ENCODE measurements around the gene PCGF6. TPM values are rescaled to one million over a fixed set of nuclear protein-coding genes. Genes with fewer than 3 reads are reported as not detected.
"Not testable (repeated sequence)": the region's sequence is repeated elsewhere in the genome, so short reads cannot be mapped to it uniquely, and the experiment has no call there.

PCGF6 gene
- 22.6 and 37.2 TPM in 2 replicates for total RNA-seq (2014; rRNA removed; shearing (Covaris generic))

GRCh38 chr10:103350517-103351260 lies at the start of gene PCGF6:
Gene PCGF6 (minus strand): TSS chr10:103351140. CDS start chr10:103351066, 74 bp downstream.
- DNase-seq (ENCODE audit: low spot score) = peak; percentile 84
- in situ Hi-C loops (cut with HindIII; ENCODE audit: low sequenced_read_pairs) = no loop called here

GRCh38 chr10:103397191-103397825 lies 46.4 kb upstream of the PCGF6 start:
- no peak for DNase-seq (ENCODE audit: low spot score)
- in situ Hi-C loops (cut with HindIII; ENCODE audit: low sequenced_read_pairs) = no loop called here

GRCh38 chr10:103396789-103397087 lies 45.8 kb upstream of the PCGF6 start:
- no peak for DNase-seq (ENCODE audit: low spot score)
- in situ Hi-C loops (cut with HindIII; ENCODE audit: low sequenced_read_pairs) = no loop called here

- in situ Hi-C loops (cut with HindIII; ENCODE audit: low sequenced_read_pairs) = no loop called here
- peak; percentile 99 for DNase-seq (ENCODE audit: low spot score)
Measured at GRCh38 chr10:103396067-103396788, 45.3 kb upstream of the PCGF6 start, which contains the start of the genes ATP5MK and PDCD11. Gene ATP5MK (minus strand): TSS chr10:103396475. CDS start chr10:103392457, 4,018 bp downstream. Gene PDCD11 (plus strand): TSS chr10:103396626. CDS start chr10:103398427, 1,801 bp downstream.

- in situ Hi-C loops (cut with HindIII; ENCODE audit: low sequenced_read_pairs) = no loop called here
- peak; percentile 12 for DNase-seq (ENCODE audit: low spot score)
Measured at GRCh38 chr10:103395754-103396066, 44.8 kb upstream of the PCGF6 start.

GRCh38 chr10:103394180-103394579 lies 43.2 kb upstream of the PCGF6 start:
- DNase-seq (ENCODE audit: low spot score) = no peak
- in situ Hi-C loops (cut with HindIII; ENCODE audit: low sequenced_read_pairs) = no loop called here

GRCh38 chr10:103382769-103383168 lies 31.8 kb upstream of the PCGF6 start:
- DNase-seq (ENCODE audit: low spot score) = no peak
- in situ Hi-C loops (cut with HindIII; ENCODE audit: low sequenced_read_pairs) = no loop called here

GRCh38 chr10:103374263-103374662 lies 23.3 kb upstream of the PCGF6 start:
- in situ Hi-C loops (cut with HindIII; ENCODE audit: low sequenced_read_pairs) = no loop called here

GRCh38 chr10:103373544-103373943 lies 22.6 kb upstream of the PCGF6 start:
- in situ Hi-C loops (cut with HindIII; ENCODE audit: low sequenced_read_pairs) = no loop called here
- DNase-seq (ENCODE audit: low spot score) = no peak

More at GRCh38 chr10:103374263-103374662, 23.3 kb upstream of the PCGF6 start:
- no peak for DNase-seq (ENCODE audit: low spot score)

GRCh38 chr10:103367782-103368518 lies 17.0 kb upstream of the PCGF6 start, which contains the start of gene TAF5:
Gene TAF5 (plus strand): TSS chr10:103367976. CDS start chr10:103367990, 14 bp downstream.
- in situ Hi-C loops (cut with HindIII; ENCODE audit: low sequenced_read_pairs) = no loop called here
- DNase-seq (ENCODE audit: low spot score) = peak; percentile 96

GRCh38 chr10:103367379-103367781 lies 16.4 kb upstream of the PCGF6 start:
- in situ Hi-C loops (cut with HindIII; ENCODE audit: low sequenced_read_pairs) = no loop called here
- DNase-seq (ENCODE audit: low spot score) = no peak

GRCh38 chr10:103360791-103361190 lies 9.9 kb upstream of the PCGF6 start:
- DNase-seq (ENCODE audit: low spot score); in situ Hi-C loops (cut with HindIII; ENCODE audit: low sequenced_read_pairs): not testable (repeated sequence)

GRCh38 chr10:103359493-103359892 lies 8.6 kb upstream of the PCGF6 start:
- DNase-seq (ENCODE audit: low spot score); in situ Hi-C loops (cut with HindIII; ENCODE audit: low sequenced_read_pairs): not testable (repeated sequence)

- DNase-seq (ENCODE audit: low spot score) = no peak
Measured at GRCh38 chr10:103355906-103356599, 5.1 kb upstream of the PCGF6 start.

GRCh38 chr10:103354567-103354966 lies 3.6 kb upstream of the PCGF6 start:
- in situ Hi-C loops (cut with HindIII; ENCODE audit: low sequenced_read_pairs); DNase-seq (ENCODE audit: low spot score): not testable (repeated sequence)

More at GRCh38 chr10:103355906-103356599, 5.1 kb upstream of the PCGF6 start:
- in situ Hi-C loops (cut with HindIII; ENCODE audit: low sequenced_read_pairs) = no loop called here

- in situ Hi-C loops (cut with HindIII; ENCODE audit: low sequenced_read_pairs) = no loop called here
- no peak for DNase-seq (ENCODE audit: low spot score)
Measured at GRCh38 chr10:103353281-103353680, 2.3 kb upstream of the PCGF6 start.

- in situ Hi-C loops (cut with HindIII; ENCODE audit: low sequenced_read_pairs) = no loop called here
- DNase-seq (ENCODE audit: low spot score) = no peak
Measured at GRCh38 chr10:103350175-103350516, 794 bp downstream of the PCGF6 start.

GRCh38 chr10:103336370-103336769 lies 14.6 kb downstream of the PCGF6 start:
- in situ Hi-C loops (cut with HindIII; ENCODE audit: low sequenced_read_pairs) = no loop called here
- DNase-seq (ENCODE audit: low spot score) = no peak

- DNase-seq (ENCODE audit: low spot score) = no peak
- in situ Hi-C loops (cut with HindIII; ENCODE audit: low sequenced_read_pairs) = no loop called here
Measured at GRCh38 chr10:103334567-103334966, 16.4 kb downstream of the PCGF6 start.

All from G401 (cell line).